H9 (cell line): ENCODE results near the gene C19orf73. TPM values are rescaled to one million over a fixed set of nuclear protein-coding genes. Genes with fewer than 3 reads are reported as not detected.
A peak's percentile ranks its signal among the peaks of the same experiment; 100 is the strongest.

Experiments used
- DNase-seq: peaks from one replicate; pipeline ENCODE4 v3.0.0-alpha.2; 2017
- H2AFZ ChIP-seq: one replicate; pipeline ENCODE4 v1.6.1; 2013; ENCODE audit warnings: mild to moderate bottlenecking, low read length, control low read depth, moderate library complexity
- H2AK5ac ChIP-seq: 2 replicates; pipeline ENCODE4 v1.6.1; 2013; ENCODE audit warnings: low read length, control low read depth, mixed read lengths; ENCODE audit not compliant: insufficient read length
- H2BK120ac ChIP-seq: one replicate; pipeline ENCODE4 v1.6.1; 2013; ENCODE audit warnings: low read depth, mild to moderate bottlenecking, low read length, control low read depth, inconsistent platforms; ENCODE audit not compliant: poor library complexity, severe bottlenecking
- H2BK12ac ChIP-seq: 2 replicates; pipeline ENCODE4 v1.6.1; 2013; ENCODE audit warnings: low read length, control low read depth, mixed read lengths, low read depth; ENCODE audit not compliant: insufficient read length
- H2BK15ac ChIP-seq: 2 replicates; pipeline ENCODE4 v1.6.1; 2013; ENCODE audit warnings: low read depth, low read length, control low read depth
- H2BK20ac ChIP-seq: one replicate; pipeline ENCODE4 v1.6.1; 2013; ENCODE audit warnings: low read depth, mild to moderate bottlenecking, low read length, control low read depth, inconsistent platforms; ENCODE audit not compliant: poor library complexity, severe bottlenecking
- H2BK5ac ChIP-seq: 2 replicates; pipeline ENCODE4 v1.6.1; 2013; ENCODE audit warnings: low read length, control low read depth, mixed read lengths; ENCODE audit not compliant: insufficient read length
- H3K14ac ChIP-seq: 2 replicates; pipeline ENCODE4 v1.6.1; 2013; ENCODE audit warnings: low read length, control low read depth; ENCODE audit not compliant: insufficient read depth
- H3K18ac ChIP-seq: 2 replicates; pipeline ENCODE4 v1.6.1; 2013; ENCODE audit warnings: low read depth, mild to moderate bottlenecking, mixed read lengths, low read length, control low read depth; ENCODE audit not compliant: insufficient read length
- H3K23ac ChIP-seq: 2 replicates; pipeline ENCODE4 v1.6.1; 2013; ENCODE audit warnings: low read length, control low read depth, mixed read lengths, low read depth; ENCODE audit not compliant: insufficient read length
- H3K23me2 ChIP-seq: 2 replicates; pipeline ENCODE4 v1.6.1; 2013; ENCODE audit warnings: low read depth, mild to moderate bottlenecking, mixed read lengths, low read length, control low read depth; ENCODE audit not compliant: insufficient read length, poor library complexity, severe bottlenecking
- H3K27ac ChIP-seq: 2 replicates; pipeline ENCODE4 v1.5.1; 2013; ENCODE audit warnings: low read length, control low read depth, mixed read lengths, low read depth; ENCODE audit not compliant: insufficient read length
- H3K27me3 ChIP-seq: 2 replicates; pipeline ENCODE4 v1.6.1; 2013; ENCODE audit warnings: low read length, control low read depth, inconsistent platforms; ENCODE audit not compliant: insufficient read depth
- H3K4ac ChIP-seq: 2 replicates; pipeline ENCODE4 v1.6.1; 2013; ENCODE audit warnings: low read depth, mild to moderate bottlenecking, control low read depth, inconsistent platforms, low read length, moderate library complexity
- H3K4me1 ChIP-seq: 2 replicates; pipeline ENCODE4 v1.6.1; 2013; ENCODE audit warnings: low read length, control low read depth, inconsistent platforms; ENCODE audit not compliant: insufficient read depth
- H3K4me2 ChIP-seq: 2 replicates; pipeline ENCODE4 v1.6.1; 2013; ENCODE audit warnings: low read length, control low read depth, mixed read lengths; ENCODE audit not compliant: insufficient read length, insufficient read depth
- H3K56ac ChIP-seq: 2 replicates; pipeline ENCODE4 v1.6.1; 2013; ENCODE audit warnings: low read depth, mild to moderate bottlenecking, mixed read lengths, low read length, control low read depth; ENCODE audit not compliant: insufficient read length
- H3K79me1 ChIP-seq: 2 replicates; pipeline ENCODE4 v1.6.1; 2013; ENCODE audit warnings: low read depth, mild to moderate bottlenecking, moderate library complexity, low read length, control low read depth, inconsistent platforms; ENCODE audit not compliant: insufficient read depth, poor library complexity, severe bottlenecking
- H3K79me2 ChIP-seq: 2 replicates; pipeline ENCODE4 v1.6.1; 2013; ENCODE audit warnings: low read length, control low read depth, inconsistent platforms; ENCODE audit not compliant: insufficient read depth
- H3K9ac ChIP-seq: 2 replicates; pipeline ENCODE4 v1.6.1; 2013; ENCODE audit warnings: low read length, control low read depth, mixed read lengths; ENCODE audit not compliant: insufficient read length; ENCODE audit errors: extremely low read depth
- H3K9me3 ChIP-seq: one replicate; pipeline ENCODE4 v1.6.1; 2013; ENCODE audit warnings: low read depth, low read length, inconsistent platforms; ENCODE audit not compliant: control insufficient read depth
- H3T11ph ChIP-seq: one replicate; pipeline ENCODE4 v1.6.1; 2013; ENCODE audit warnings: mild to moderate bottlenecking, low read length, control low read depth, inconsistent platforms
- H4K20me1 ChIP-seq: one replicate; pipeline ENCODE4 v1.6.1; 2013; ENCODE audit not compliant: control insufficient read depth, insufficient read length, insufficient read depth
- H4K5ac ChIP-seq: 2 replicates; pipeline ENCODE4 v1.6.1; 2013; ENCODE audit warnings: low read depth, mild to moderate bottlenecking, mixed read lengths, low read length, control low read depth; ENCODE audit not compliant: insufficient read length
- H4K8ac ChIP-seq: replicated peaks from 2 replicates; pipeline ENCODE4 v1.6.1; 2013; ENCODE audit warnings: low read length, control low read depth, mixed read lengths, low read depth; ENCODE audit not compliant: insufficient read length
- H4K91ac ChIP-seq: 2 replicates; pipeline ENCODE4 v1.6.1; 2013; ENCODE audit warnings: low read depth, mild to moderate bottlenecking, moderate library complexity, mixed read lengths, low read length, control low read depth; ENCODE audit not compliant: insufficient read length
- H3K27ac Mint-ChIP-seq, 3 experiments: 2 replicates in 2 of 3; 3 replicates in 1 of 3; pipeline ENCODE4 v1.8.0; 2020 to 2021; ENCODE audit warnings: mixed read lengths in 3 of 3, mild to moderate bottlenecking in 1 of 3, moderate library complexity in 1 of 3
- H3K27me3 Mint-ChIP-seq: 2 replicates; pipeline ENCODE4 v1.8.0; 2021; ENCODE audit warnings: low read depth, mild to moderate bottlenecking, moderate library complexity, mixed read lengths
- H3K36me3 Mint-ChIP-seq, 3 experiments: 2 replicates in 2 of 3; 3 replicates in 1 of 3; pipeline ENCODE4 v1.8.0; 2020 to 2021; ENCODE audit warnings: low read depth in 3 of 3, mixed read lengths in 3 of 3; ENCODE audit not compliant: insufficient read depth in 1 of 3
- H3K4me1 Mint-ChIP-seq, 2 experiments: 2 replicates each; pipeline ENCODE4 v1.8.0; 2020; ENCODE audit warnings: mixed read lengths in 2 of 2
- H3K4me3 Mint-ChIP-seq, 2 experiments: 2 replicates in 1 of 2; 3 replicates in 1 of 2; pipeline ENCODE4 v1.8.0; 2020 to 2021; ENCODE audit warnings: mild to moderate bottlenecking in 2 of 2, mixed read lengths in 2 of 2, moderate library complexity in 1 of 2
- H3K9me3 Mint-ChIP-seq, 2 experiments: 2 replicates in 1 of 2; 3 replicates in 1 of 2; pipeline ENCODE4 v1.8.0; 2020; ENCODE audit warnings: mild to moderate bottlenecking in 2 of 2, mixed read lengths in 2 of 2, moderate library complexity in 1 of 2
- CTCF ChIP-seq: fragments of 200-600 bp; sonication (generic); conservative IDR thresholded peaks from 3 replicates; pipeline ENCODE4 v1.8.0; 2021; ENCODE audit warnings: antibody characterized with exemption, mild to moderate bottlenecking
- WGBS: extraction: QIAGEN DNeasy Blood & Tissue Kit; methylation state at CpG from one replicate; pipeline ENCODE4 v1.1.7; 2013; ENCODE audit warnings: missing lambda C conversion rate, low lambda C conversion rate, mixed read lengths; ENCODE audit not compliant: insufficient read length; ENCODE audit errors: extremely low coverage; 5-methylcytosine and 5-hydroxymethylcytosine counted together
- total RNA-seq: library from RNA; stranded (reverse); gene quantifications from 2 replicates; pipeline ENCODE4 v1.2.1, GENCODE V29; 2021

C19orf73 gene
- total RNA-seq, 1 experiment from 2014 or later, result 1.1 TPM

GRCh38 chr19:49071860-49072547, 46.9 kb downstream of the C19orf73 start:
- H3K79me2 ChIP-seq, result no peaks in the 10 kb centered on the region
- H3K14ac ChIP-seq, result no peak overlapping the region
- H3K56ac ChIP-seq, result no peak overlapping the region
- no peak overlapping the region for H3K4me2 ChIP-seq
- Mint-ChIP-seq H3K36me3 (peaks cover 0 to 4% (median 3%) of the 10 kb centered on the region in 3 experiments; a peak in 3 of 7 replicates), H3K9me3 (peaks cover 9 to 18% of the 10 kb centered on the region in 2 experiments; a peak in 4 of 5 replicates), H3K27ac (no peak overlapping the region), H3K4me3 (peak overlapping the region; percentile 43 to 81), H3K4me1 (peaks cover 9 to 32% of the 10 kb centered on the region in 2 experiments), H3K27me3 (peaks cover 83% of the 10 kb centered on the region)
- H3K23ac ChIP-seq, result no peak overlapping the region
- no peaks in the 10 kb centered on the region for H3K4me1 ChIP-seq
- no peak overlapping the region for H2BK5ac ChIP-seq
- no peak for TF ChIP-seq CTCF
- no peak overlapping the region for H3K27ac ChIP-seq
- no peak overlapping the region for H2AK5ac ChIP-seq
- no peaks in the 10 kb centered on the region for H3K9me3 ChIP-seq
- H3K18ac ChIP-seq, result no peak overlapping the region
- H3T11ph ChIP-seq, result no peak overlapping the region
- no peak overlapping the region for H2BK12ac ChIP-seq
- H2BK120ac ChIP-seq, result no peak overlapping the region
- H4K5ac ChIP-seq, result no peak overlapping the region
- no peak overlapping the region for H2BK20ac ChIP-seq
- no peaks in the 10 kb centered on the region for H3K79me1 ChIP-seq
- H3K27me3 ChIP-seq, result peaks cover 41% of the 10 kb centered on the region
- no peak overlapping the region for H2AFZ ChIP-seq
- no peaks in the 10 kb centered on the region for H4K20me1 ChIP-seq
- DNase-seq, result peak; percentile 92
- H3K4ac ChIP-seq, result no peak overlapping the region
- WGBS, result no CpG with 5 or more reads among the region's 93 CpGs
- no peaks in the 10 kb centered on the region for H3K23me2 ChIP-seq
- H4K8ac ChIP-seq, result no peak overlapping the region
- H4K91ac ChIP-seq, result no peak overlapping the region
- no peak overlapping the region for H2BK15ac ChIP-seq
- H3K9ac ChIP-seq, result no peak overlapping the region
